Neural progenitor cell (in vitro differentiated cells): ENCODE measurements around the gene COMMD2.

Experiments used
- CTCF ChIP-seq: fragments of 200-600 bp; sonication (generic); IDR thresholded peaks from 2 replicates; pipeline ENCODE4 v1.5.1; 2017; ENCODE audit warnings: antibody characterized with exemption, mild to moderate bottlenecking
- EZH2 ChIP-seq: fragments of 200-600 bp; sonication (generic); IDR thresholded peaks from 2 replicates; pipeline ENCODE4 v1.6.1; 2017; ENCODE audit warnings: antibody characterized with exemption, mild to moderate bottlenecking, moderate library complexity

DNA sequence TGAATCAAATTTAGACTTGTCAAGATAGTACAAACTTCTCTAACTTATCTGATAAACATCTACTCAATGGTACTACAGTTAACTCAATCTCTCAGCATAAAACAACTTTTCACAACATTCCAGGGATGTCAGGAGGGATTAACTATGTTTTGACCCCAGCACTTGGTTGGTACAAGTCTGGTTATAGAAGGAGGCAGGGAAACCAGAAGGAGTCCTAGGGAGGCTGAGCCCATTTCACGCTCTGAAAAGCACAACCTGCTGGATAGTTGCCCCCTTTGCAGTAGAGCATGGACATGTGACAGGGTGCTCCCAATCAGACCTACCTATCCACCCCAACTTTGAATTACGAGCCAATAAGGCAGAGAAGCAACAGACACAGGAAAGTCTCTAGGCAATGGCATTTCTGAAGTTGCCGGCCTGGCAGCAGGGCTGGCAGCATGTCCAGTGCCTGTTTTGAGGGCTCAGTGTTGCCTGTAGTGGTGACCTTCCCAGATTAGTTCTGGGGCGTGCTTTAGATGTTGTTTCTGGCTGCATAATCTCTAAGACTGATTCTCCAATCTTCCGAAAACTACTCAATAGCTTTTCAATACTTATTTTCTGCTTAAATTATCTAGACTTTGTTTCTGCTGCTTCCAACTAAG, 31.9 kb upstream of the COMMD2 start:
- no peak for TF ChIP-seq CTCF
- TF ChIP-seq EZH2: no peak
